A673 (cell line): Measurements from ENCODE around the gene JSRP1. TPM values are rescaled to one million over a fixed set of nuclear protein-coding genes. Genes with fewer than 3 reads are reported as not detected.

Experiments used
- BruUV-seq: library from RNA; stranded (reverse); fragments of 400-500 nt; replicated peaks from 2 replicates; lab custom pipeline; 2021; lab: Mats Ljungman, UMichigan
- CTCF ChIA-PET: fragments of 300-600 bp; sonication (Branson Sonifier 250); formaldehyde crosslinking; loops from one replicate; lab custom pipeline; 2022; ENCODE audit warnings: antibody characterized with exemption; lab: Charles Lee
- POLR2A ChIA-PET: fragments of 300-600 bp; sonication (Branson Sonifier 250); formaldehyde crosslinking; loops from one replicate; lab custom pipeline; 2022; ENCODE audit warnings: antibody characterized with exemption; ENCODE audit not compliant: low non-redundant PET; lab: Charles Lee
- DNase-seq: peaks from one replicate; pipeline ENCODE4 v3.0.0-alpha.2; 2015; ENCODE audit warnings: low spot score
- H3K27ac ChIP-seq: fragments of 200-600 bp; sonication (generic); 2 replicates; pipeline ENCODE4 v1.5.1; 2016; ENCODE audit warnings: mixed run types, low read depth, mild to moderate bottlenecking, mixed read lengths, antibody characterized with exemption, low read length; ENCODE audit not compliant: poor library complexity, severe bottlenecking
- H3K27me3 ChIP-seq: fragments of 200-600 bp; sonication (generic); replicated peaks from 2 replicates; pipeline ENCODE4 v1.6.1; 2017; ENCODE audit warnings: mixed run types, low read depth, mild to moderate bottlenecking, mixed read lengths, antibody characterized with exemption, low read length; ENCODE audit not compliant: insufficient read depth, poor library complexity
- H3K36me3 ChIP-seq: fragments of 200-600 bp; sonication (generic); 2 replicates; pipeline ENCODE4 v1.6.1; 2016; ENCODE audit warnings: mixed run types, mild to moderate bottlenecking, mixed read lengths, antibody characterized with exemption, low read length; ENCODE audit not compliant: insufficient read depth, poor library complexity, severe bottlenecking
- H3K4me1 ChIP-seq: fragments of 200-600 bp; sonication (generic); 2 replicates; pipeline ENCODE4 v1.6.1; 2017; ENCODE audit warnings: mixed run types, mild to moderate bottlenecking, mixed read lengths, antibody characterized with exemption, low read length; ENCODE audit not compliant: insufficient read depth, poor library complexity, severe bottlenecking
- H3K4me3 ChIP-seq: fragments of 200-600 bp; sonication (generic); 2 replicates; pipeline ENCODE4 v1.5.1; 2016; ENCODE audit warnings: low read depth, mixed run types, mild to moderate bottlenecking, mixed read lengths, low read length; ENCODE audit not compliant: poor library complexity, severe bottlenecking
- H3K9me3 ChIP-seq: fragments of 200-600 bp; sonication (generic); 2 replicates; pipeline ENCODE4 v1.6.1; 2016; ENCODE audit warnings: mixed run types, low read depth, mild to moderate bottlenecking, mixed read lengths, antibody characterized with exemption, low read length; ENCODE audit not compliant: poor library complexity, severe bottlenecking
- EZH2 ChIP-seq: fragments of 200-600 bp; sonication (generic); IDR thresholded peaks from 2 replicates; pipeline ENCODE4 v1.6.1; 2017; ENCODE audit warnings: borderline replicate concordance, low read depth, mild to moderate bottlenecking, mixed read lengths, antibody characterized with exemption, low read length; ENCODE audit not compliant: poor library complexity, severe bottlenecking
- intact Hi-C: fragments of 100-400 bp; cut with micrococcal nuclease; formaldehyde crosslinking; loops from one replicate; pipeline ENCODE4 v1.10.0; 2022; ENCODE audit not compliant: unreplicated experiment
- total RNA-seq: library from RNA; stranded (reverse); gene quantifications from 2 replicates; pipeline ENCODE4 v1.2.3, GENCODE V29; 2021
- TF ChIP-seq, protein P1 (sequence below): fragments of 300-800, 200-600 bp; sonication (generic); conservative IDR thresholded peaks from 2 replicates; pipeline ENCODE4 v1.5.1; 2017; ENCODE audit warnings: low read depth, mild to moderate bottlenecking, antibody characterized with exemption, low read length, moderate library complexity, mixed read lengths

The JSRP1 gene
- total RNA-seq, 1 experiment from 2014 or later: 0.73 TPM

DNA sequence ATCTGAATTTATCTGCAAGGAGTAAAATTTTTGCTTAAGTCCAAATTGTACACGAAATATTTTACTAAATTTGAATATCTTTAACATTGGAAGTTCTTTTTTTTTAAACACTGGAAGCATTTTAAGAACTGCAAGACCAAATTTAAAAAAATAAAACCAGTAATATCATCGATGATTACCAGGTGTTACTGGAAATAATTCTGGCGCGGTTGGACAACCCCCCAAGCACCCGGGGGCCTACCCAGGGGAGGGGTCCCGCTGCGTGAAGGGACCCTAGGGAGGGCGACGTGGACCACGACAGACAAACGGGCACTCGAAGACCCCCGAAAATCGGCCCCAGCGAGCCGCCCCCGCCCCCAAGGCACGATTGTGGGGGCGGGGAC, 12.6 kb upstream of the JSRP1 start:
- Histone ChIP-seq H3K27ac (peak overlapping the region; percentile 68), H3K9me3 (no peaks in the 10 kb centered on the region), H3K4me1 (peaks cover 29% of the 10 kb centered on the region), H3K36me3 (peaks cover 32% of the 10 kb centered on the region), H3K4me3 (peak overlapping the region; percentile 100), H3K27me3 (no peaks in the 10 kb centered on the region)
- no peak for DNase-seq
- intact Hi-C loops: no loop called here
- TF ChIP-seq, protein P1, sequence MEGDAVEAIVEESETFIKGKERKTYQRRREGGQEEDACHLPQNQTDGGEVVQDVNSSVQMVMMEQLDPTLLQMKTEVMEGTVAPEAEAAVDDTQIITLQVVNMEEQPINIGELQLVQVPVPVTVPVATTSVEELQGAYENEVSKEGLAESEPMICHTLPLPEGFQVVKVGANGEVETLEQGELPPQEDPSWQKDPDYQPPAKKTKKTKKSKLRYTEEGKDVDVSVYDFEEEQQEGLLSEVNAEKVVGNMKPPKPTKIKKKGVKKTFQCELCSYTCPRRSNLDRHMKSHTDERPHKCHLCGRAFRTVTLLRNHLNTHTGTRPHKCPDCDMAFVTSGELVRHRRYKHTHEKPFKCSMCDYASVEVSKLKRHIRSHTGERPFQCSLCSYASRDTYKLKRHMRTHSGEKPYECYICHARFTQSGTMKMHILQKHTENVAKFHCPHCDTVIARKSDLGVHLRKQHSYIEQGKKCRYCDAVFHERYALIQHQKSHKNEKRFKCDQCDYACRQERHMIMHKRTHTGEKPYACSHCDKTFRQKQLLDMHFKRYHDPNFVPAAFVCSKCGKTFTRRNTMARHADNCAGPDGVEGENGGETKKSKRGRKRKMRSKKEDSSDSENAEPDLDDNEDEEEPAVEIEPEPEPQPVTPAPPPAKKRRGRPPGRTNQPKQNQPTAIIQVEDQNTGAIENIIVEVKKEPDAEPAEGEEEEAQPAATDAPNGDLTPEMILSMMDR: no peak
- TF ChIP-seq EZH2: no peak
- ChIA-PET CTCF (no interaction called here), POLR2A (no interaction called here)
- BruUV-seq: no TSS peak

DNA sequence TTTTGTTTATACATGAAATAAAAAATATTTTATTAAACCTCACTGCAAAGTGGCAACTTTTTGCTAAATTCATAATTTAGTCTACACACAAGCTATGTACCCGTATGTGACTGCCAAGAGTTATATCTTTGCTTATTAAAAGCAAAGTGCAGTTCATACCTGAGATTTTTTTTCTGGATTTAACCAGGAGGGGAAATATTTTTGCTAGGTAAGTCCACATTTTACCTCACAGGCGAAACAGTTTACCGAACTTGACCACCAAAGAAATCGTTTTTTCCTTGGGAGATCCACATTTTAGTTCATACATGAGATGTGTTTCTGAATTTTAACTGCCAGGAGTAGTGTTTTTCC, 12.2 kb upstream of the JSRP1 start:
- Histone ChIP-seq H3K4me3 (peak overlapping the region; percentile 100), H3K36me3 (peaks cover 30% of the 10 kb centered on the region), H3K4me1 (peaks cover 28% of the 10 kb centered on the region), H3K9me3 (no peaks in the 10 kb centered on the region), H3K27me3 (no peaks in the 10 kb centered on the region), H3K27ac (peak overlapping the region; percentile 68)
- ChIA-PET POLR2A (no interaction called here), CTCF (no interaction called here)
- BruUV-seq: TSS peak; percentile 66
- no peak for TF ChIP-seq EZH2
- TF ChIP-seq, protein P1: no peak
- intact Hi-C loops: no loop called here
- no peak for DNase-seq

DNA sequence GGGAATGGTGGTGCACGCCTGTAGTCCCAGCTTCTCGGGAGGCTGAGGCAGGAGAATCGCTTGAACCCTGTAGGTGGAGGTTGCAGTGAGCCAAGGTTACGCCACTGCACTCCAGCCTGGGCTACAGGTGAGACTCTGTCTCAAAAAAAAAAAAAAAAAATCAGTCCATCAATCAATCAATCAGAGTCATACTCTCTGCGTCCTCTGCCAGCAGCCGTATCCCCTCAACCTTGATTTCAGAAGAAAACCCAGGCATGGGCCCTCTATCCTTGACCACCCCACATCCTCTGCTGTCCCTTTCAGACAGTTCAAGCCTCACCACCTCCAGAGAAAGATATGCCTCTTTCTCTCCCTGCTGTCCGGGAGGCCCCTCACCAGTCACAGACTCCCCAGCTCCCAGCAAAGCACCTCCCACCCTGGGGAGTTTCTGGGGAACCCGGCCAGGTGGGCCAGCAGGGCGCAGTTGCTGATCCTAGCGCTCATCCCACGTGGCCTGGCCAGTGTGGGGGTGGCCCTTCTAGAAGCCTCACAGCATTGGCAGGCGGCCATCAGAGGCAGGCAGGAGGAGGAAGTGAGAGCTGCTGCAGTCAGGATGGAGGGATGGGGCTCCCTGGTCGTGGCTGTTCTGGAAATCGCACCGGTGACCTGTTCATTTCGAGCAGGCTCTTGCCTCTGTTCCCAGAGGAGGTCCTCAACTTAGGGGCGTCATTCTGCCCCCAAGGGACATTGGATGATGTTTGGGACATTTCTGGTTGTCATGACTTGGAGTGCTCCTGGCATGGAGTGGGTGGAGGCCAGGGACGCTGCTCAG, 10.2 kb upstream of the JSRP1 start:
- intact Hi-C loops: no loop called here
- Histone ChIP-seq H3K36me3 (peaks cover 11% of the 10 kb centered on the region), H3K4me1 (peaks cover 8% of the 10 kb centered on the region), H3K9me3 (no peaks in the 10 kb centered on the region), H3K27ac (no peak overlapping the region), H3K27me3 (no peaks in the 10 kb centered on the region), H3K4me3 (no peak overlapping the region)
- TF ChIP-seq, protein P1: no peak
- no peak for TF ChIP-seq EZH2
- no TSS peak for BruUV-seq
- ChIA-PET POLR2A (no interaction called here), CTCF (no interaction called here)
- DNase-seq: no peak
